NCI-H2107 treated with DMSO at 0.1 percent for 48 hours (cell line): ENCODE results near the gene ANXA7.
A peak's percentile ranks its signal among the peaks of the same experiment; 100 is the strongest.

Experiments used
- DNase-seq: peaks from one replicate; lab custom pipeline; 2025; ENCODE audit not compliant: unreplicated experiment; lab: John Stamatoyannopoulos, UW

ANXA7 gene

GRCh38 chr10:73413528-73414229 lies at the start of gene ANXA7:
Gene ANXA7 (minus strand): TSS chr10:73414058. CDS start chr10:73400856, 13,202 bp downstream.
- DNase-seq, result peak; percentile 34

- DNase-seq, result no peak
Measured at GRCh38 chr10:73460897-73461296, 47.0 kb upstream of the ANXA7 start.

GRCh38 chr10:73459683-73460314 lies 45.9 kb upstream of the ANXA7 start:
- DNase-seq, result no peak

- no peak for DNase-seq
Measured at GRCh38 chr10:73456187-73456890, 42.5 kb upstream of the ANXA7 start.

- no peak for DNase-seq
Measured at GRCh38 chr10:73449113-73449512, 35.3 kb upstream of the ANXA7 start.

- no peak for DNase-seq
Measured at GRCh38 chr10:73448384-73448783, 34.5 kb upstream of the ANXA7 start.

- DNase-seq, result no peak
Measured at GRCh38 chr10:73446926-73447325, 33.1 kb upstream of the ANXA7 start.

GRCh38 chr10:73444457-73444856 lies 30.6 kb upstream of the ANXA7 start:
- no peak for DNase-seq

- DNase-seq, result no peak
Measured at GRCh38 chr10:73439605-73440312, 25.9 kb upstream of the ANXA7 start.

GRCh38 chr10:73439055-73439454 lies 25.2 kb upstream of the ANXA7 start:
- DNase-seq, result no peak

GRCh38 chr10:73433538-73433867 lies 19.6 kb upstream of the ANXA7 start, which contains the start of gene MSS51:
Gene MSS51 (minus strand): TSS chr10:73433561. CDS start chr10:73428284, 5,277 bp downstream.
- no peak for DNase-seq

GRCh38 chr10:73432646-73433537 lies 19.0 kb upstream of the ANXA7 start:
- DNase-seq, result no peak

GRCh38 chr10:73426318-73426717 lies 12.5 kb upstream of the ANXA7 start:
- DNase-seq, result no peak

GRCh38 chr10:73424478-73424877 lies 10.6 kb upstream of the ANXA7 start:
- no peak for DNase-seq

GRCh38 chr10:73423309-73423708 lies 9.5 kb upstream of the ANXA7 start:
- no peak for DNase-seq

GRCh38 chr10:73416571-73416970 lies 2.7 kb upstream of the ANXA7 start:
- DNase-seq, result no peak

GRCh38 chr10:73414230-73414945 lies 530 bp upstream of the ANXA7 start:
- no peak for DNase-seq

- DNase-seq, result no peak
Measured at GRCh38 chr10:73413108-73413527, 740 bp downstream of the ANXA7 start.

- no peak for DNase-seq
Measured at GRCh38 chr10:73410897-73411296, 3.0 kb downstream of the ANXA7 start.

- DNase-seq, result no peak
Measured at GRCh38 chr10:73408978-73409521, 4.8 kb downstream of the ANXA7 start.
